GM12878 (cell line): ENCODE data around the gene DISP2. TPM values are rescaled to one million over a fixed set of nuclear protein-coding genes. Genes with fewer than 3 reads are reported as not detected.

Experiments
- ATAC-seq: fragments of 200-7000 bp; cut with Tn5 transposase; 3 replicates; pipeline ENCODE4 v1.9.1; 2020; ENCODE audit warnings: mild to moderate bottlenecking, moderate library complexity
- BruUV-seq: library from RNA; stranded (reverse); fragments of 400-500 nt; replicated peaks from 2 replicates; lab custom pipeline; 2021; lab: Mats Ljungman, UMichigan
- CTCF ChIA-PET: fragments of 300-600 bp; sonication (Branson Sonifier 250); formaldehyde crosslinking; extraction: SDS; loops from one replicate; lab custom pipeline; 2021; ENCODE audit warnings: inconsistent platforms; lab: Yijun Ruan, JAX
- POLR2A ChIA-PET: fragments of 350-600 bp; formaldehyde crosslinking; extraction: SDS; loops from one replicate; lab custom pipeline; 2021; ENCODE audit warnings: inconsistent platforms; lab: Charles Lee
- RAD21 ChIA-PET: fragments of 300-600 bp; sonication (Branson Sonifier 250); formaldehyde crosslinking; loops from one replicate; lab custom pipeline; 2023; ENCODE audit warnings: antibody characterized with exemption; ENCODE audit not compliant: unreplicated experiment; lab: Charles Lee
- SMC1A ChIA-PET: fragments of 300-600 bp; sonication (Branson Sonifier 250); formaldehyde crosslinking; loops from one replicate; lab custom pipeline; 2023; ENCODE audit not compliant: unreplicated experiment, uncharacterized antibody; lab: Charles Lee
- DNase-seq: peaks from one replicate; pipeline ENCODE4 v3.0.0-alpha.2; 2011; ENCODE audit warnings: low read depth, low spot score
- FAIRE-seq: peaks from 3 replicates; lab custom pipeline; 2011; peaks lifted over from hg19 to GRCh38; lab: Jason Lieb, UNC
- H2AFZ ChIP-seq: 2 replicates; pipeline ENCODE4 v1.6.0; 2011; ENCODE audit warnings: low read depth, low read length, control low read depth; ENCODE audit not compliant: control insufficient read depth
- H3K27ac ChIP-seq: 2 replicates; pipeline ENCODE4 v1.5.1; 2011; ENCODE audit warnings: control low read depth; ENCODE audit not compliant: control insufficient read depth, insufficient read depth
- H3K27me3 ChIP-seq, 2 experiments: replicated peaks in 1 of 2; 2 replicates each; pipeline versions ENCODE4 v1.6.0 to v1.6.1; 2011; ENCODE audit warnings: low read length in 1 of 2; ENCODE audit not compliant: control insufficient read depth in 2 of 2, insufficient read depth in 2 of 2
- H3K36me3 ChIP-seq, 2 experiments: 2 replicates each; pipeline ENCODE4 v1.5.1; 2011; ENCODE audit warnings: low read length in 1 of 2; ENCODE audit not compliant: control insufficient read depth in 2 of 2, insufficient read depth in 2 of 2
- H3K4me1 ChIP-seq: 2 replicates; pipeline ENCODE4 v1.6.1; 2011; ENCODE audit warnings: mild to moderate bottlenecking, low read length, moderate library complexity, mixed read lengths; ENCODE audit not compliant: control insufficient read depth, insufficient read depth
- H3K4me2 ChIP-seq: 2 replicates; pipeline ENCODE4 v1.6.0; 2011; ENCODE audit warnings: control low read depth; ENCODE audit not compliant: control insufficient read depth, insufficient read depth
- H3K4me3 ChIP-seq: fragments of 200-600 bp; sonication (generic); 2 replicates; pipeline ENCODE4 v1.5.1; 2016
- H3K79me2 ChIP-seq: 2 replicates; pipeline ENCODE4 v1.6.0; 2011; ENCODE audit warnings: low read length; ENCODE audit not compliant: control insufficient read depth, insufficient read depth
- H3K9ac ChIP-seq: 2 replicates; pipeline ENCODE4 v1.8.0; 2011; ENCODE audit warnings: low read length, control low read depth, mixed read lengths; ENCODE audit not compliant: control insufficient read depth, insufficient read depth
- H3K9me3 ChIP-seq: replicated peaks from 3 replicates; pipeline ENCODE4 v1.5.1; 2011; ENCODE audit warnings: mild to moderate bottlenecking, low read length; ENCODE audit not compliant: control insufficient read depth, insufficient read depth
- H4K20me1 ChIP-seq: 2 replicates; pipeline ENCODE4 v1.6.0; 2011; ENCODE audit not compliant: control insufficient read depth, insufficient read depth
- BHLHE40 ChIP-seq, 2 experiments: fragments of 450-650 bp in 1 of 2; IDR thresholded peaks; 2 replicates each; pipeline ENCODE4 v1.6.1; 2011 to 2017; ENCODE audit warnings: low read depth in 2 of 2, borderline replicate concordance in 1 of 2, improper control_type of control experiment in 1 of 2, low read length in 1 of 2, mild to moderate bottlenecking in 1 of 2
- BMI1 ChIP-seq: fragments of 450-650 bp; IDR thresholded peaks from 2 replicates; pipeline ENCODE4 v1.6.1; 2016; ENCODE audit warnings: mild to moderate bottlenecking, moderate library complexity, borderline replicate concordance
- CBFB ChIP-seq: IDR thresholded peaks from 2 replicates; pipeline ENCODE4 v1.6.1; 2016; ENCODE audit warnings: antibody characterized with exemption, low read depth
- CREB1 ChIP-seq: IDR thresholded peaks from 2 replicates; pipeline ENCODE4 v1.6.1; 2012; ENCODE audit warnings: low read depth, mild to moderate bottlenecking, inconsistent platforms
- GATAD2B ChIP-seq: fragments of 450-650 bp; conservative IDR thresholded peaks from 2 replicates; pipeline ENCODE4 v1.6.1; 2017; ENCODE audit warnings: low read depth, mild to moderate bottlenecking, moderate library complexity
- HDAC6 ChIP-seq: fragments of 200-600 bp; sonication (generic); IDR thresholded peaks from one replicate; pipeline ENCODE4 v1.8.0; 2017; ENCODE audit warnings: antibody characterized with exemption; ENCODE audit not compliant: unreplicated experiment
- LARP7 ChIP-seq: fragments of 450-650 bp; IDR thresholded peaks from 2 replicates; pipeline ENCODE4 v1.6.1; 2017; ENCODE audit warnings: mild to moderate bottlenecking
- MEF2B ChIP-seq: fragments of 450-650 bp; IDR thresholded peaks from 2 replicates; pipeline ENCODE4 v1.6.1; 2018; ENCODE audit warnings: mild to moderate bottlenecking, moderate library complexity; ENCODE audit not compliant: partially characterized antibody, poor library complexity, severe bottlenecking
- MYC ChIP-seq: IDR thresholded peaks from 2 replicates; pipeline ENCODE4 v1.6.1; 2011; ENCODE audit warnings: mild to moderate bottlenecking, low read length, moderate library complexity, inconsistent platforms; ENCODE audit not compliant: insufficient read depth, insufficient replicate concordance, insufficient read length, severe bottlenecking
- NBN ChIP-seq: fragments of 450-650 bp; IDR thresholded peaks from 2 replicates; pipeline ENCODE4 v1.6.1; 2016
- POLR2AphosphoS5 ChIP-seq: IDR thresholded peaks from 2 replicates; pipeline ENCODE4 v1.6.1; 2011; ENCODE audit warnings: mild to moderate bottlenecking, low read length, inconsistent platforms
- POU2F2 ChIP-seq: IDR thresholded peaks from 3 replicates; pipeline ENCODE4 v1.6.1; 2011; ENCODE audit warnings: low read depth, mild to moderate bottlenecking, low read length, borderline replicate concordance
- RUNX3 ChIP-seq: IDR thresholded peaks from 2 replicates; pipeline ENCODE4 v1.6.1; 2012; ENCODE audit warnings: low read length, inconsistent platforms
- SMAD5 ChIP-seq: IDR thresholded peaks from 2 replicates; pipeline ENCODE4 v1.6.1; 2016; ENCODE audit warnings: antibody characterized with exemption, low read depth
- SREBF2 ChIP-seq: IDR thresholded peaks from 2 replicates; pipeline ENCODE4 v1.6.1; 2012; ENCODE audit warnings: mild to moderate bottlenecking, low read length
- SRF ChIP-seq, 2 experiments: IDR thresholded peaks; 2 replicates each; pipeline ENCODE4 v1.6.1; 2011; ENCODE audit warnings: low read depth in 2 of 2, low read length in 2 of 2, mild to moderate bottlenecking in 1 of 2, moderate library complexity in 1 of 2
- WGBS: methylation state at CpG from one replicate; pipeline ENCODE4 v1.1.6; 2016; ENCODE audit warnings: low lambda C conversion rate; ENCODE audit not compliant: insufficient replicate concordance, insufficient coverage; ENCODE audit errors: missing lambda C conversion rate; 5-methylcytosine and 5-hydroxymethylcytosine counted together
- in situ Hi-C: fragments of 300-500 bp; cut with MboI; formaldehyde crosslinking; loops from 9 replicates; pipeline ENCODE4 v1.14.3; 2018; ENCODE audit warnings: mixed read lengths
- intact Hi-C: fragments of 100-400 bp; cut with micrococcal nuclease; formaldehyde crosslinking; loops from one replicate; pipeline ENCODE4 v1.14.2; 2022; ENCODE audit not compliant: unreplicated experiment
- polyA plus RNA-seq, 11 experiments: library from polyadenylated mRNA; depleted of rRNA in 4 of 11; unstranded in 6 of 11; stranded (reverse) in 5 of 11; fragments of >200 nt; fragmentation: Nextera tagmentation in 4 of 11; fragmentation: Illumina TruSeq in 1 of 11; extraction: Ambion mirVana in 4 of 11; extraction: Trizol in 1 of 11; gene quantifications; 1 replicate in 1 of 11; 2 replicates in 10 of 11; pipeline versions ENCODE4 v1.2.1 to v1.2.3, GENCODE V29; 2011 to 2016; ENCODE audit warnings: inconsistent platforms in 2 of 11, missing spikeins in 2 of 11, low read depth in 1 of 11
- total RNA-seq, 4 experiments: library from RNA; depleted of rRNA in 3 of 4; stranded (reverse); fragments of >200 nt in 3 of 4; fragmentation: Illumina TruSeq in 1 of 4; extraction: Trizol in 1 of 4; gene quantifications; 2 replicates each; pipeline versions ENCODE4 v1.2.1 to v1.2.3, GENCODE V29; 2013 to 2021
- TF ChIP-seq, protein P1 (sequence below): fragments of 450-650 bp; IDR thresholded peaks from 2 replicates; pipeline ENCODE4 v1.6.1; 2016; ENCODE audit warnings: mild to moderate bottlenecking
- TF ChIP-seq, protein P2 (sequence below): fragments of 450-650 bp; IDR thresholded peaks from 2 replicates; pipeline ENCODE4 v1.6.1; 2017; ENCODE audit warnings: low read depth, mild to moderate bottlenecking, moderate library complexity

The DISP2 gene
- total and polyA plus RNA-seq, 10 of the 15 experiments (the other 5 are each of a cell fraction or from before 2014, with no cell fraction given): under 0.01 to 0.20 (median 0.12) TPM; not detected in 7

DNA sequence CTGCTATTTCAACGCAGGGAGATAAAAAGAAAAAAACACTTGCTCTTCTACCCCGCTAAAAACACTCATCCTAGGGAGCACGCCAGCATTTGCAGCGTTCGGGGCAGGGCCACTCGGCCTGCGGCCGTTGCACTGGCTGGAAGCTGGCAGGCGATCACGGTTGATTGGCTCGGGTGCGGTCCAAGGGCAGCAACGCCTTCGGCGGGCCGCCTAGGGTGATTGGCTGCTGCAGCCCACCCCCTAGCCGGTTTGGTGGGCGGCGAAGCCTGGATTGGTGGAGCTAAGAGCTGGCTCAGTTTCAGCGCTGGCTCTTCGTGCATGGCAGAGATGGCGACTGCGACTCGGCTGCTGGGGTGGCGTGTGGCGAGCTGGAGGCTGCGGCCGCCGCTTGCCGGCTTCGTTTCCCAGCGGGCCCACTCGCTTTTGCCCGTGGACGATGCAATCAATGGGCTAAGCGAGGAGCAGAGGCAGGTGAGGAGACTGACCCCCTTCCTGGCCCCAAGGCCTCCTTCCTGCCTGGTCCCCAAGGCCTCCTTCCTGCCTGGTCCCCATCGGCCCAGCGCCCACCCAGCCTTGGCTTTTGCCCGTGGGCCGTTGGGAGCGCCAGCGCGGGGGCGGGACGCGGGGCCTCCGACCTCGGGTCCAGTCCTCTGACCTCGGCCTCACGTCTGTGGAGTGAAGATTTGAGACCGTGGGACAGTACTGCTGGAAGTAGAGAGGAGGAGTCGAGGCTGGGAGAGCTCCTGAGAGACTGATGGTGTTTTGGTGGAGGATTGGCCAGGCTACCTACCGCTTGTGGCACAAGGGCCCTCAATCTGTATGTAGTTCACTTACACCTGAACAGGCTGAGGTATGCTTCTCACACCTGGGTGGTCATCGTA is 47.7 kb downstream of the DISP2 start, which contains the start of gene IVD:
IVD (plus strand) TSS at position 295 of the 881 bp plus-strand sequence; CDS start at position 328, 33 bp downstream.
- Histone ChIP-seq H4K20me1 (no peaks in the 10 kb centered on the region), H3K4me2 (peak within 1 kb of the TSS; percentile 98), H3K9me3 (no peaks in the 10 kb centered on the region), H2AFZ (peak within 1 kb of the TSS; percentile 40), H3K27me3 (no peaks in the 10 kb centered on the region), H3K27ac (peak within 1 kb of the TSS; percentile 85), H3K36me3 (peaks cover 4 to 5% of the 10 kb centered on the region in 2 experiments), H3K79me2 (peaks cover 15% of the 10 kb centered on the region), H3K9ac (peak within 1 kb of the TSS; percentile 88), H3K4me1 (peaks cover 32% of the 10 kb centered on the region), H3K4me3 (peak within 1 kb of the TSS; percentile 92)
- FAIRE-seq (peak; percentile 27), ATAC-seq (peak; percentile 96), DNase-seq (peak; percentile 75)
- WGBS: 2% methylated on average over 40 of the region's 54 CpGs
- ChIA-PET RAD21 (interaction anchor here (0.7 to 2.9 kb wide), 9 partner anchors 8 to 309 kb away, joined by 3 to 11 read pairs (median 4); partner anchors contain the start of genes BAHD1 and KNSTRN), SMC1A (interaction anchor here (0.9 to 3.3 kb wide), 9 partner anchors 8 to 61 kb away, joined by 3 to 29 read pairs (median 3); partner anchors contain the start of gene KNSTRN), CTCF (interaction anchor here (0.8 to 6.3 kb wide), 12 partner anchors 8 to 97 kb away, joined by 3 to 47 read pairs (median 4); no protein-coding TSS in a partner anchor), POLR2A (interaction anchor here (0.5 to 2.6 kb wide), 12 partner anchors 15 to 473 kb away, joined by 3 to 12 read pairs (median 4); partner anchors contain the start of genes BAHD1 and CCDC32)
- intact Hi-C loops (no loop called here), in situ Hi-C loops (no loop called here)
- no TSS peak for BruUV-seq
- TF ChIP-seq POU2F2 (peak; percentile 65; the same call in 2 of the 3 replicates), CBFB (peak; percentile 57), SMAD5 (no peak), GATAD2B (peak; percentile 82), POLR2AphosphoS5 (peak; percentile 90), NBN (no peak), SREBF2 (no peak), SRF (IDR thresholded peaks at IDR 0.05; ENCODE audit: low read depth in 2 of 2, low read length in 2 of 2) (0 out of 4 replicates have a peak, but pooled peaks of 1 of the 2 experiments have one; percentile 10), MEF2B (no peak), LARP7 (peak; percentile 87), CREB1 (0 out of 2 replicates have a peak, but pooled peaks have one; percentile 50), BMI1 (no peak), HDAC6 (peak; percentile 29), BHLHE40 (IDR thresholded peaks at IDR 0.05; ENCODE audit: borderline replicate concordance in 1 of 2, low read depth in 2 of 2, low read length in 1 of 2) (peak; percentile 9 to 71; a peak in 2 of 4 replicates), MYC (no peak), RUNX3 (0 out of 2 replicates have a peak, but pooled peaks have one; percentile 7)
- TF ChIP-seq, protein P1, sequence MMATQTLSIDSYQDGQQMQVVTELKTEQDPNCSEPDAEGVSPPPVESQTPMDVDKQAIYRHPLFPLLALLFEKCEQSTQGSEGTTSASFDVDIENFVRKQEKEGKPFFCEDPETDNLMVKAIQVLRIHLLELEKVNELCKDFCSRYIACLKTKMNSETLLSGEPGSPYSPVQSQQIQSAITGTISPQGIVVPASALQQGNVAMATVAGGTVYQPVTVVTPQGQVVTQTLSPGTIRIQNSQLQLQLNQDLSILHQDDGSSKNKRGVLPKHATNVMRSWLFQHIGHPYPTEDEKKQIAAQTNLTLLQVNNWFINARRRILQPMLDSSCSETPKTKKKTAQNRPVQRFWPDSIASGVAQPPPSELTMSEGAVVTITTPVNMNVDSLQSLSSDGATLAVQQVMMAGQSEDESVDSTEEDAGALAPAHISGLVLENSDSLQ: peak; percentile 98
- TF ChIP-seq, protein P2, sequence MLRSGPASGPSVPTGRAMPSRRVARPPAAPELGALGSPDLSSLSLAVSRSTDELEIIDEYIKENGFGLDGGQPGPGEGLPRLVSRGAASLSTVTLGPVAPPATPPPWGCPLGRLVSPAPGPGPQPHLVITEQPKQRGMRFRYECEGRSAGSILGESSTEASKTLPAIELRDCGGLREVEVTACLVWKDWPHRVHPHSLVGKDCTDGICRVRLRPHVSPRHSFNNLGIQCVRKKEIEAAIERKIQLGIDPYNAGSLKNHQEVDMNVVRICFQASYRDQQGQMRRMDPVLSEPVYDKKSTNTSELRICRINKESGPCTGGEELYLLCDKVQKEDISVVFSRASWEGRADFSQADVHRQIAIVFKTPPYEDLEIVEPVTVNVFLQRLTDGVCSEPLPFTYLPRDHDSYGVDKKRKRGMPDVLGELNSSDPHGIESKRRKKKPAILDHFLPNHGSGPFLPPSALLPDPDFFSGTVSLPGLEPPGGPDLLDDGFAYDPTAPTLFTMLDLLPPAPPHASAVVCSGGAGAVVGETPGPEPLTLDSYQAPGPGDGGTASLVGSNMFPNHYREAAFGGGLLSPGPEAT: 0 out of 2 replicates have a peak, but pooled peaks have one; percentile 47
